Activated CD4-positive, alpha-beta T cell treated with anti-CD3 and anti-CD28 coated beads for 4 hours (primary cell): ENCODE results near the gene IL6.
"Not testable (repeated sequence)": the region's sequence is repeated elsewhere in the genome, so short reads cannot be mapped to it uniquely, and the experiment has no call there.

Source experiments
- DNase-seq, 2 donors: peaks; one replicate each; pipeline ENCODE4 v3.0.0-alpha.2; 2020

Gene IL6

DNA sequence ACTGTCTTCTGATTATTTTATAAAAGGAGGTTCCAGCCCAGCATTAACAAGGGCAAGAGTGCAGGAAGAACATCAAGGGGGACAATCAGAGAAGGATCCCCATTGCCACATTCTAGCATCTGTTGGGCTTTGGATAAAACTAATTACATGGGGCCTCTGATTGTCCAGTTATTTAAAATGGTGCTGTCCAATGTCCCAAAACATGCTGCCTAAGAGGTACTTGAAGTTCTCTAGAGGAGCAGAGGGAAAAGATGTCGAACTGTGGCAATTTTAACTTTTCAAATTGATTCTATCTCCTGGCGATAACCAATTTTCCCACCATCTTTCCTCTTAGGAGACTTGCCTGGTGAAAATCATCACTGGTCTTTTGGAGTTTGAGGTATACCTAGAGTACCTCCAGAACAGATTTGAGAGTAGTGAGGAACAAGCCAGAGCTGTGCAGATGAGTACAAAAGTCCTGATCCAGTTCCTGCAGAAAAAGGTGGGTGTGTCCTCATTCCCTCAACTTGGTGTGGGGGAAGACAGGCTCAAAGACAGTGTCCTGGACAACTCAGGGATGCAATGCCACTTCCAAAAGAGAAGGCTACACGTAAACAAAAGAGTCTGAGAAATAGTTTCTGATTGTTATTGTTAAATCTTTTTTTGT is 2.3 kb downstream of the IL6 start:
- DNase-seq = no peak

DNA sequence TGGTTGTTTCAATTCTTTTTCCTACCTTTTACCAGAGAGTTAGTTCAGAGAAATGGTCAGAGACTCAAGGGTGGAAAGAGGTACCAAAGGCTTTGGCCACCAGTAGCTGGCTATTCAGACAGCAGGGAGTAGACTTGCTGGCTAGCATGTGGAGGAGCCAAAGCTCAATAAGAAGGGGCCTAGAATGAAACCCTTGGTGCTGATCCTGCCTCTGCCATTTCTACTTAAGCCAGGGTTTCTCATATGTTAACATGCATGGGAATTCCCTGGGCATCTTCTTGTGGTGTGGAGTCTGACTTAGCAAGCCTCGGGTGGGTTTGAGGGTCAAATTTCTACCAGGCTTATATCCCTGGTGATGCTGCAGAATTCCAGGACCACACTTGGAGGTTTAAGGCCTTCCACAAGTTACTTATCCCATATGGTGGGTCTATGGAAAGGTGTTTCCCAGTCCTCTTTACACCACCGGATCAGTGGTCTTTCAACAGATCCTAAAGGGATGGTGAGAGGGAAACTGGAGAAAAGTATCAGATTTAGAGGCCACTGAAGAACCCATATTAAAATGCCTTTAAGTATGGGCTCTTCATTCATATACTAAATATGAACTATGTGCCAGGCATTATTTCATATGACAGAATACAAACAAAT is 3.2 kb downstream of the IL6 start:
- no peak for DNase-seq

DNA sequence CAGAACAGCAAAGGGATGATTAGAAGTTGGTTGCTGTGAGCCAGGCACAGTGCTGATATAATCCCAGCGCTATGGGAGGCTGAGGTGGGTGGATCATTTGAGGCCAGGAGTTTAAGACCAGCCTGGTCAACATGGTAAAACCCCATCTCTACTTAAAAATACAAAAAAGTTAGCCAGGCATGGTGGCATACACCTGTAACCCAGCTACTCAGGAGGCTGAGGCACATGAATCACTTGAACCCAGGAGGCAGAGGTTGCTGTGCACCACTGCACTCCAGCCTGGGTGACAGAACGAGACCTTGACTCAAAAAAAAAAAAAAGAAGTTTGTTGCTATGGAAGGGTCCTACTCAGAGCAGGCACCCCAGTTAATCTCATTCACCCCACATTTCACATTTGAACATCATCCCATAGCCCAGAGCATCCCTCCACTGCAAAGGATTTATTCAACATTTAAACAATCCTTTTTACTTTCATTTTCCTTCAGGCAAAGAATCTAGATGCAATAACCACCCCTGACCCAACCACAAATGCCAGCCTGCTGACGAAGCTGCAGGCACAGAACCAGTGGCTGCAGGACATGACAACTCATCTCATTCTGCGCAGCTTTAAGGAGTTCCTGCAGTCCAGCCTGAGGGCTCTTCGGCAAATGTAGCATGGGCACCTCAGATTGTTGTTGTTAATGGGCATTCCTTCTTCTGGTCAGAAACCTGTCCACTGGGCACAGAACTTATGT is 4.1 kb downstream of the IL6 start:
- no peak for DNase-seq

DNA sequence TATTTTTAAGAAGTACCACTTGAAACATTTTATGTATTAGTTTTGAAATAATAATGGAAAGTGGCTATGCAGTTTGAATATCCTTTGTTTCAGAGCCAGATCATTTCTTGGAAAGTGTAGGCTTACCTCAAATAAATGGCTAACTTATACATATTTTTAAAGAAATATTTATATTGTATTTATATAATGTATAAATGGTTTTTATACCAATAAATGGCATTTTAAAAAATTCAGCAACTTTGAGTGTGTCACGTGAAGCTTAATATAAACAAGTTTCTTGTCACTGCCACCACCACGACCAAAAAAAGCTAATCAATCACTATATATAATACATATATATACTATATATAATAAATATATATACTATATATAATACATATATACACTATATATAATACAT is 4.8 kb downstream of the IL6 start:
- no peak for DNase-seq

DNA sequence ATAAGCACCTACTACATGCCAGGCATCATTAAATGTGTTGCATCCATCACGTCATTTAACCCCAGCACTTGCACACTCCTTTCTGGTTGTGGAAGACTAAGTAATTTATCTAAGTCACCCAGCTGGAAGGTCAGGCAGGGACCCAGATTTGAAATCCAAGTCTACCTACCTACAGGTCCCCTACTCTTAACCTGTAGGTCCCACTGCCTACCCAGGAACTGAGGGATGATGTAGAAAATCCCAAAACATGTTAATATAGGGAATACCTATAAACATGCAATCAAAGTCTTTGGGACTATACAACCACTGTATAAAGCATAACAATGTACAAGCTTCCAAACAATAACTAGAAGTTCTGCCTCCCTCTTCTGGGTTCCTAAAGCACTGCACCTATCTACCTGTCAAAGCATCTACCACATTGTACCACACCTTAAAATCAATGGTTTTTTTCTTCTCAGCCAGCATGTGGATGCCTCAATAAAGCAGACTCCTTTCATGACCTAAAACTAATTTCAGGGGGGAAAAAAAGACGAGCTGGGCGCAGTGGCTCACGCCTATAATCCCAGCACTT is 5.6 kb downstream of the IL6 start:
- no peak for DNase-seq

DNA sequence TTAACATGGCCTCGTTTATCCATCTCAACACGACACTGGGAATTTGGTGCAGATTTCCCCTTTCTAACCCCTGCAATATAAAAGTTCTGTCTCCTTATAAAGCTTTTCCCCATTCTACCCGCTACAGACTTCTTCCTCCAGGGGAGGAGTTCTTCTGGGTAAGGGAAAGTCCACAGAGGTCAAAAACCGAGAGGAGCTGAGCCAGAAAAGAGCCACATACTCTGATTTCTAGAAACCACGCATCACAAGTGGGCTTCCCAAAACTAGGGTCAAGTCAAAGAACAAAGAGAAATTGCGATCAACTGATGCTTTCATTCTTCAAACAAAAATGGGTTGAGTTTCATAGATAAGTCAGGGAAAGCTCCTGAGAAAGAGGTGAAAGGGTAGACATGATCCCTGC is 6.8 kb downstream of the IL6 start:
- no peak for DNase-seq

DNA sequence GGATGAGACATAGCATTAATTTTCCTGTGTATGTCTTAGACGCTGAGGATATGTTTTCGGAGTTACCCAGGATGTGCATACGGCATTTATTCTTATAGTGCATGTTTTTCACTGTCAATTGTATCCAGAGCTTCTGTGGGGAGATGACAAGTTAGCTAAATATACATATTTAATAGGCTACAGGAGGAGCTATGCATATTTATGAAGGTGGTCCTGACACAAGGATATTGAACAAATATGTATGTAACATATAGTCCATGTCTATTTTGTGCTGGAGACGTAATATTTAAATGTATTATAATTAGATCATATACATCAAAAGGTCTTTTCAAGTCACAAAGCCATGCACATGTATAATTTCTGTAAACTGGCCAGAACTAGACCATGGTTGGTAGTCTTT is 16.0 kb downstream of the IL6 start:
- DNase-seq = no peak

DNA sequence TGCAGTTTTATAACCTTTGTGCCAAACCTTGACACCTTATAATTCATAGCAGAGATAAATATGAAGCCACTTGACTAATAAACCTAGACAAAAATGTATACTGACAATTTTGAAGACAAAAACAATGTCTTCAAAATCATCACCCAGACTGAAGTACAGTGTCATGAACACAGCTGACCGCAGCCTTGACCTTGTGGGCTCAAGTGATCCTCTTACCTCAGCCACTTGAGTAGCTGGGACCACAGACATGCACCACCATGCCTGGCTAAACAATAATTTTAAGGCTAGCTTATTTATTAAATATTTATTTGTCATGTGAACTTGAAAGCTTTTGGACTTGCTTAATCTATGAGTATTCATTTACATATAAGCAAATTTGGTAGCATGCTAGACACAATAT is 24.3 kb downstream of the IL6 start:
- no peak for DNase-seq

DNA sequence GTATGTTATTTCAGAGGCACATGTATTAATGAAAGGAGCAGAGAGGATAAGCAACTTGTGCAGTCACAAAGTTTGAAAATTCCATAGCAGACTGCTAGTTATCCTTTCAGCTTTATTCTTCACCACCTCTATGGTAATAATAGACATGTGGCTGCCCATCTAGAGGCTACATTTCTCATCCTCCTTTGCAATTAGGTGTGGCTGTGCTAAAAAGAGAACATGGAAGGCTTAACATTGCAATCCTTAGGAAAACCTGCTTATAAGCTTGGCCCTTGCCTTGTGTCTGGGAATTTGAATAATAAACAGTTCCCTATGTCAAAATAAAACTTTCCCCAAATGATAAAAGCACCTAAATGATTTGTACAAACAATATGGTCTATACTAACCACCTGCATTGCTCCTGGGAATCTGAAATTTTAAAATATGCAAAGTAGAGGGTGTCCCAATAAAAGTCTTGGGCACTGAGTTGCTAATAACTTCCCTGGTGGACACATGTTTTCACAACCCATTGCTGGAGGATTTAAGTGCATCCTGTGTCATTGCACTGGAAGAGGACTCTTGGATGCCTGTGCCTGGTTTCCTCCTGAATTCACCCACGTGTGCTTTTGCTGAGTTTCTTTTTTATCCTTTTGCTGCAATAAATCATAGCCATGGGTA is 30.5 kb downstream of the IL6 start:
- no peak for DNase-seq

DNA sequence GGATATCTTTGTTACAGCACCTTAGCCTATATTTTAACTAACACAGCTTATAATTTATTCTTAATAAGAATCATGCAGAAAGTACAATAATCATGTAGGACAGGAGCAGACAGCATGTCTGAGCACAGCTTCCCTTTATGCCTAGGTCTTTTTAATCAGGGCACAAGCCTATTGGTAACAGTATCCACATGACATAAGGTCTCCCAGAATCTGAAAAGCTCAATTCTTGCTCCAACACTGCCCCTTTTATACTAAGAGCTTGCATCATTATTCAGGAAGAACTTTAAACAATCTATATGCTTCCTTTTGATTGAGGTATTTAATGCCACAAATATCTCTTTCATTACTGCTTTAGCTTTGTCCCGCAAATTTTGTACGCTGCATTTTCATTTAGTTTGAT is 31.6 kb downstream of the IL6 start:
- no peak for DNase-seq

DNA sequence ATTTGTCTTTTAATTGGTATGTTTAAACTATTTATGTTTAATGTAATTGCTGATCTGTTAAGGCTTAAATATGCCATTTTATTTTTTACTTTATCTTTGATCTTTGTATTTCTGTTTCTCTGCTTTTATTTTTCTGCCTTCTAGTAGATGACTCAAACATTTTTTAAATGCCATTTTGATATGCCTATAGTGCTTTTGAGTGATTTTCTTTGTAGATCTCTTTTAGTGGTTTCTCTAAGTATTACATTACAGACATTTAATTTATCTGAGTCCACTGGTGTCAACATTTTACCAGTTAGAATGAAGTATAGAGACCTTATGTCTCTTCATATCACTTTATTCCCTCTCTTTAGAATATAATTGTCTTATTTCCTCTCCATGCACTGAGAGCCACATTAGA is 32.7 kb downstream of the IL6 start:
- no peak for DNase-seq

DNA sequence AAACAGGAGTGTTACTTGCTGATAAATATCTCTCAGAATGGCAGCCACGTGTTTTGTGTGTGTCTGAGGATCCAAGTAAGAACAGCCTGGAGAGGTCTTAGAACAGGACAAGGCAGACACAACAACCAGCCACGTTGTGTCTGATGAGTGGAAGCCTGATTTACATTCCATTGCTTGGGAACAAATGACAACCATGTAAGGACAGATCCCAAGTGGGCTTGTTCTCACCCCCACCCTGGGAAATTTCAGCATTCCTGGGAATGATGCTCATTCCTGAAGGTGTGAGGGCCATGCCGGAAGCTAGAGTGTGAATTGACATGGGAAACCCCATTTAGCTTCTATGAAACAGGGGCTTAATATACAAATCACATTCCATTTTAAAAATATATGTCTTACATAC is 35.9 kb downstream of the IL6 start:
- no peak for DNase-seq

DNA sequence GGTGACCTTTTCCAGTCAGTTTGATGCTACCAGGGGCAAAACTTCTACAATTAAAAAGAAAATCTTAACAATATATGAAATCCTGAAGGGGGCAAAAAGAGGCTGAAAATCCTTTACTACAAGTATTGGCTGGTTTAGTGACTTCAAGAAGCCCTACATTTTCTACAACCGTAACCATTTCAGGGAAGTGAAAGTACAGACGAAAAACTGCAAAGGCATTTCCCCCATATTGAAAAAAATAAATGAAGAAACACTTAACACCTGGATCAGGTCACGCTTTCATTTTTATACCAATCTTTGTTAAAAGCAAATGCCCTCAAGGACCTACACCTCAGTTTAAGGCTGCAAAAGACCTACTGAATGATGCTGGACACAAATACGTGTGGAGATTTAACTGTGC is 38.6 kb downstream of the IL6 start:
- DNase-seq = no peak

DNA sequence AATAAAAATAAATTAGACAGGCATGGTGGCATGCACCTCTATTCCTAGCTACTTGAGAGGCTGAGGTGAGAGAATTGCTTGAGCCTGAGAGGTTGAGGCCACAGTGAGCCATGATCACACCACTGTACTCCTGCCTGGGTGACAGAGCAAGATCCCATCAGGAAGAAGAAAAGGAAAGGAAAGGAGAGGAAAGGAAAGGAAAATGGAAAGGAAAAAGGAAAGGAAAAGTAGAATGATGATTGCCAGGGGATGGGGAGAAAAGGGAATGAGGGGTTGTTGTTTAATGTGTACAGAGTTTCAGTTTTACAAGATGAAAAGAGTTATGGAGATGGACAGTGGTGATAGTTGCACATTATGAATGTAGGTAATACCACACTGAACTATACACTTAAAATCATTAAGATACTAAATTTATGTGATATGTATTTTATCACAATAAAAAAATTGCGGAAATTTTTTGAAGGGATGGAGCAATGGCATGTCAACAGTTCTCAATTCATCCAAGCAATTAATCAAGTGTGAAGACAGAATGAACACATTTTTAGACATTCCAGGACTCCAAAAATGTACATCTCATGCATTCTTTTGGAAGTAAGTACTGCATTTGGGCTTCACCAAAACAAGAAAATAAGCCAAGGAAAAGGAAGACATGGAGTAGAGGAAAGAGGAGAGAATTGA is 44.3 kb downstream of the IL6 start:
- no peak for DNase-seq

DNA sequence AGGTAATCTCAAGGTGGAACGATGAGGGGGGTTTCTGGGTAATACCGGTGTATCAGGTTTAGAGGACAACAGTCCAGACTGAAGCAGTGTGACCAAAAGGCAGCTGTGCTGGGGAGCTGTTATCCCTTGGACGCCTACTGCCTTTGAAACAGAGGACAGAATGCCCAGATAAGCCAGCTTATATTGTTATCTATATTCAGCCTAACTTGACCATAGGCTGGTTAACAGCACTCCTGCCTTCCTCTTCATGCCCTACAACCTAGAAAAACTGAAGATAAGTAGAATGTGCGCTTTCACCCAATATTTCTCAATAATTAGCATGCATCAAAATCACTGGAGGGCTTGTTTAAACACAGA is 44.9 kb downstream of the IL6 start:
- no peak for DNase-seq

DNA sequence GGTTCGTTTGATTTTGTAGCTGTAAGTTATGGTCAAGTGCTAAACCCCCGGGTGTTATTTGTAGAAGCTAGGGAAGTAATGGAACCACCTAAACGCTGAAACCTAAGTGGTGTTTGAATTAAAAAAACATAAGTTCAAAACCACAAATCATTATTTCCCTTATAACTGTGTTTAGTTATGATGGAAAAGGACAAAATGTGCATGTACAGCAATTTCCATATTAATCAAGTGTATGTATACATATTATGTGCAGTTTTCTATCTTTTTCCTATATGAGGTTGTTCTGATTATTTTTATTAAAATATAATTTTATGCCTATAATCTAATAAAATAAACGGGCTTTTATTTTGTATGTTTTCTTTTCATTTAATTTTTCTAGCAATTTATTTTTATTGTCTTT is 45.9 kb downstream of the IL6 start:
- no peak for DNase-seq

DNA sequence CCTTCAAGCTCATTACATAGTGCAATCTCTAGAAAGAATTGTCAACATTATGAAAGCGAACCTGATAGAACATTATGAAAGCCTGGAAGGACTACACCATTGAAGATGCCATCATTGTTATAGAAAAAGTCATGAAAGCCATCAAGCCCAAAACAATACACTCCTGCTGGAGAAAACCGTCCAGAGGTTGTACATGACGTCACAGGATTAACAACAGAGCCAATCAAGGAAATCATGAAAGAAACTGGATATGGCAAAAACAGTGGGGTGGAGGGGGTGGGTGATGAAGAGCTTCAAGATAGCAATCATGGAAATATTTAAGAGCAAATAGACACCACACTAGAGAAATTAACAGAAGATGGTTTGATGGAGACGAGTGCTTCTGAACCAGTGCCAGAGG is 50.0 kb downstream of the IL6 start:
- DNase-seq = no peak

DNA sequence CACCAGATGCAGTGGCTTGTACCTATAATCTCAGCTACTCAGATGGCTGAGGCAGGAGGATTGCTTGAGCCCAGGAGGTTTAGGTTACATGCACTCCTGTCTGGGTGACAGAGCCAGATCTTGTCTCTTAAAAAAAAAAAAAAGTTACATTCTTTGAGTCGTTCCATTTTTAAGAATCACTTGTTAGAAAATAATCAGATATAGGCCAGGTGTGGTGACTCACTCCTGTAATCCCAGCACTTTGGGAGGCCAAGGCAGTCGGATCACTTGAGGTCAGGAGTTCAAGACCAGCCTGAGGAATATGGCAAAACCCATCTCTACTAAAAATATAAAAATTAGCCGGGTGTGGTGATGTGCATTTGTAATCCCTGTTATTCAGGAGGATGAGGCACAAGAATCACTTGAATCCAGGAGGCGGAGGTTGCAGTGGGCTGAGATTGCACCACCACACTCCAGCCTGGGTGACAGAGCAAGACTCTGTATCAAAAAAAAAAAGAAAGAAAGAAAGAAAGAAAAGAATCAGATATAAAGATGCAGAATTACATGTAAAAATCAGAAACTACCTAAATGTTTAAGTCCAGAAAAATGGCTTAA is 52.8 kb downstream of the IL6 start:
- not testable (repeated sequence) for DNase-seq

DNA sequence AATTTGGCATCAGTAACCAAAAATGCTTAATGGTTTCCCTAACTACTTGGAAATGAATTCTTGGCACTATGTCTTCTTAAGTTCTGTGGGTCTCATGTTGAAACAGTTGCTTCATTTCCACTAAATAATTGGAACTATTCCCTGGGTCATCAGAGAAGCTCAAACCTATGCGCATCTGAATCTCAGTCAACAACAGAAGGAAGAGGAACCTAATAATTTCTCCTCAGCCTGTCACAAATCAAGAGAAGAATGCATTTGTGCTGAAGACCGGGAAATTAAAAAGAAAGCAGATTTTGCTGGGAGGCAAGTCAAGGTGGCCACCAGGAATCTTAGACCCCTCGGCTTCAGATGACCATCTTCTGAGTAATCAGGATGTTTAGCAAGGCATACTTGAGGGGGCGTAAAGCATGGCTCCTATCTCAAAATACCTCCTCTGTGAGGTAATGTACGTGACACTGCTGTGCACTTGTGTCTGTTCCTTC is 54.3 kb downstream of the IL6 start:
- DNase-seq = no peak
